Spleen (tissue), 7 donors: ENCODE results near the gene CSRP1.

ENCODE experiments used
- CTCF ChIP-seq, 11 experiments: fragments of 200-600 bp in 7 of 11; fragments of 450-650 bp in 4 of 11; sonication (generic) in 4 of 11; IDR thresholded peaks in 8 of 11; conservative IDR thresholded peaks in 3 of 11; 1 replicate in 7 of 11; 2 replicates in 4 of 11; pipeline versions ENCODE4 v1.4.0 to v1.8.0; 2016 to 2021; ENCODE audit warnings: antibody characterized with exemption in 11 of 11, inconsistent platforms in 4 of 11, mild to moderate bottlenecking in 1 of 11
- POLR2A ChIP-seq, 3 donors: fragments of 450-650 bp; IDR thresholded peaks; one replicate each; pipeline ENCODE4 v1.5.1; 2017; ENCODE audit warnings: antibody characterized with exemption in 3 of 3, mild to moderate bottlenecking in 1 of 3
- donor health status: DM: no; HTN: no; CAD: no; lungs with moderate emphysema.
- donor health status: DM: no; HTN: no; CAD: no.
- donor health status: DM: no; HTN: no; CAD: no.

- TF ChIP-seq CTCF (IDR thresholded peaks at IDR 0.05 in 8 of 11, conservative IDR thresholded peaks at IDR 0.05 in 3 of 11) (no peak), POLR2A (IDR thresholded peaks at IDR 0.05) (no peak)
Measured at GRCh38 chr1:201499795-201500669, 6.9 kb downstream of the CSRP1 start.
